Large intestine (tissue), 3 donors: Measurements from ENCODE around the gene VWA5A. TPM values are rescaled to one million over a fixed set of nuclear protein-coding genes. Genes with fewer than 3 reads are reported as not detected.

ENCODE experiments used
- DNase-seq, 2 donors: peaks; one replicate each; pipeline versions ENCODE4 v3.0.0 to v3.0.0-alpha.2; 2013
- H3K27ac ChIP-seq: one replicate; pipeline ENCODE4 v1.5.1; 2013; ENCODE audit warnings: low read length
- H3K27me3 ChIP-seq: 2 replicates; pipeline ENCODE4 v1.6.1; 2013; ENCODE audit warnings: low read length; ENCODE audit not compliant: control insufficient read depth, insufficient read depth
- H3K36me3 ChIP-seq: 2 replicates; pipeline ENCODE4 v1.6.1; 2013; ENCODE audit warnings: low read length; ENCODE audit not compliant: control insufficient read depth, insufficient read depth
- H3K4me1 ChIP-seq: one replicate; pipeline ENCODE4 v1.6.1; 2013; ENCODE audit warnings: low read length; ENCODE audit not compliant: control insufficient read depth, insufficient read depth
- H3K4me3 ChIP-seq: one replicate; pipeline ENCODE4 v1.5.1; 2013; ENCODE audit warnings: low read length
- H3K9me3 ChIP-seq: one replicate; pipeline ENCODE4 v1.6.1; 2013; ENCODE audit warnings: mild to moderate bottlenecking, low read depth, low read length, moderate library complexity; ENCODE audit not compliant: control insufficient read depth
- WGBS: methylation state at CpG from one replicate; pipeline ENCODE4 v1.1.5; 2013; ENCODE audit warnings: low lambda C conversion rate; ENCODE audit not compliant: insufficient coverage; 5-methylcytosine and 5-hydroxymethylcytosine counted together
- polyA plus RNA-seq: library from polyadenylated mRNA; unstranded; fragments of 120-200 nt; gene quantifications from one replicate; pipeline ENCODE4 v1.2.1, GENCODE V29; 2013

VWA5A gene
- polyA plus RNA-seq, 1 donor: 24.6 TPM

- peak overlapping the region; percentile 64 for H3K4me3 ChIP-seq
These were observed 39.2 kb upstream of the VWA5A start for GRCh38 chr11:124075841-124076651.

GRCh38 chr11:124077266-124077665, 38.0 kb upstream of the VWA5A start:
- H3K4me1 ChIP-seq: no peaks in the 10 kb centered on the region
- WGBS: no CpG with 5 or more reads among the region's 1 CpG
- H3K36me3 ChIP-seq: no peaks in the 10 kb centered on the region
- peaks cover 7% of the 10 kb centered on the region for H3K27me3 ChIP-seq
- no peak for DNase-seq
- H3K4me3 ChIP-seq: no peak overlapping the region
- H3K27ac ChIP-seq: no peak overlapping the region
- H3K9me3 ChIP-seq: no peaks in the 10 kb centered on the region

More at GRCh38 chr11:124075841-124076651, 39.2 kb upstream of the VWA5A start:
- Histone ChIP-seq H3K4me1 (no peaks in the 10 kb centered on the region), H3K36me3 (no peaks in the 10 kb centered on the region), H3K27me3 (peaks cover 7% of the 10 kb centered on the region), H3K27ac (no peak overlapping the region), H3K9me3 (no peaks in the 10 kb centered on the region)
- peak; percentile 69 to 90 for DNase-seq
- no CpG with 5 or more reads among the region's 36 CpGs for WGBS

- Histone ChIP-seq H3K9me3 (no peaks in the 10 kb centered on the region), H3K36me3 (no peaks in the 10 kb centered on the region), H3K4me1 (no peaks in the 10 kb centered on the region), H3K4me3 (no peak overlapping the region), H3K27ac (no peak overlapping the region), H3K27me3 (peaks cover 7% of the 10 kb centered on the region)
- no CpG with 5 or more reads among the region's 2 CpGs for WGBS
- no peak for DNase-seq
These were observed 36.7 kb upstream of the VWA5A start for GRCh38 chr11:124078591-124078990.

GRCh38 chr11:124079631-124080326, 35.5 kb upstream of the VWA5A start:
- Histone ChIP-seq H3K36me3 (no peaks in the 10 kb centered on the region), H3K27ac (no peak overlapping the region), H3K9me3 (no peaks in the 10 kb centered on the region), H3K4me3 (no peak overlapping the region), H3K27me3 (peaks cover 7% of the 10 kb centered on the region), H3K4me1 (no peaks in the 10 kb centered on the region)
- WGBS: 100% methylated on average over 1 of the region's 8 CpGs
- no peak for DNase-seq

GRCh38 chr11:124080327-124081001, 34.8 kb upstream of the VWA5A start:
- no peak for DNase-seq
- Histone ChIP-seq H3K9me3 (no peaks in the 10 kb centered on the region), H3K4me1 (no peaks in the 10 kb centered on the region), H3K27me3 (peaks cover 7% of the 10 kb centered on the region), H3K27ac (no peak overlapping the region), H3K4me3 (no peak overlapping the region), H3K36me3 (no peaks in the 10 kb centered on the region)
- WGBS: no CpG with 5 or more reads among the region's 8 CpGs

- no peak for DNase-seq
- Histone ChIP-seq H3K9me3 (no peaks in the 10 kb centered on the region), H3K27me3 (peaks cover 2% of the 10 kb centered on the region), H3K4me3 (no peak overlapping the region), H3K36me3 (no peaks in the 10 kb centered on the region), H3K27ac (no peak overlapping the region), H3K4me1 (no peaks in the 10 kb centered on the region)
- 76% methylated on average over 2 of the region's 3 CpGs for WGBS
These were observed 33.8 kb upstream of the VWA5A start for GRCh38 chr11:124081483-124081882.

- Histone ChIP-seq H3K36me3 (no peaks in the 10 kb centered on the region), H3K9me3 (no peaks in the 10 kb centered on the region), H3K4me3 (no peak overlapping the region), H3K4me1 (no peaks in the 10 kb centered on the region), H3K27ac (no peak overlapping the region), H3K27me3 (no peaks in the 10 kb centered on the region)
- no peak for DNase-seq
- WGBS: 80% methylated on average over 1 of the region's 4 CpGs
These were observed 32.9 kb upstream of the VWA5A start for GRCh38 chr11:124082371-124082770.

- H3K4me3 ChIP-seq: no peak overlapping the region
- no peak overlapping the region for H3K27ac ChIP-seq
- DNase-seq: no peak
- WGBS: 83% methylated on average over 2 of the region's 3 CpGs
- no peaks in the 10 kb centered on the region for H3K36me3 ChIP-seq
- no peaks in the 10 kb centered on the region for H3K4me1 ChIP-seq
- H3K27me3 ChIP-seq: no peaks in the 10 kb centered on the region
- H3K9me3 ChIP-seq: no peaks in the 10 kb centered on the region
These were observed 29.7 kb upstream of the VWA5A start for GRCh38 chr11:124085583-124085982.

GRCh38 chr11:124085997-124086846, 29.0 kb upstream of the VWA5A start:
- Histone ChIP-seq H3K4me3 (no peak overlapping the region), H3K27ac (no peak overlapping the region), H3K4me1 (no peaks in the 10 kb centered on the region), H3K9me3 (no peaks in the 10 kb centered on the region), H3K27me3 (no peaks in the 10 kb centered on the region), H3K36me3 (no peaks in the 10 kb centered on the region)
- DNase-seq: no peak
- WGBS: 60% methylated on average over 3 of the region's 10 CpGs

GRCh38 chr11:124090996-124091395, 24.3 kb upstream of the VWA5A start:
- no peak for DNase-seq
- peaks cover 4% of the 10 kb centered on the region for H3K27me3 ChIP-seq
- H3K4me3 ChIP-seq: no peak overlapping the region
- H3K36me3 ChIP-seq: no peaks in the 10 kb centered on the region
- H3K9me3 ChIP-seq: no peaks in the 10 kb centered on the region
- H3K4me1 ChIP-seq: no peaks in the 10 kb centered on the region
- no peak overlapping the region for H3K27ac ChIP-seq
